H9 (cell line): ENCODE results near the gene TEAD1. TPM values are rescaled to one million over a fixed set of nuclear protein-coding genes. Genes with fewer than 3 reads are reported as not detected.

Experiments used
- DNase-seq: peaks from one replicate; pipeline ENCODE4 v3.0.0-alpha.2; 2017
- H2AFZ ChIP-seq: one replicate; pipeline ENCODE4 v1.6.1; 2013; ENCODE audit warnings: mild to moderate bottlenecking, low read length, control low read depth, moderate library complexity
- H2AK5ac ChIP-seq: 2 replicates; pipeline ENCODE4 v1.6.1; 2013; ENCODE audit warnings: low read length, control low read depth, mixed read lengths; ENCODE audit not compliant: insufficient read length
- H2BK120ac ChIP-seq: one replicate; pipeline ENCODE4 v1.6.1; 2013; ENCODE audit warnings: low read depth, mild to moderate bottlenecking, low read length, control low read depth, inconsistent platforms; ENCODE audit not compliant: poor library complexity, severe bottlenecking
- H2BK12ac ChIP-seq: 2 replicates; pipeline ENCODE4 v1.6.1; 2013; ENCODE audit warnings: low read length, control low read depth, mixed read lengths, low read depth; ENCODE audit not compliant: insufficient read length
- H2BK15ac ChIP-seq: 2 replicates; pipeline ENCODE4 v1.6.1; 2013; ENCODE audit warnings: low read depth, low read length, control low read depth
- H2BK20ac ChIP-seq: one replicate; pipeline ENCODE4 v1.6.1; 2013; ENCODE audit warnings: low read depth, mild to moderate bottlenecking, low read length, control low read depth, inconsistent platforms; ENCODE audit not compliant: poor library complexity, severe bottlenecking
- H2BK5ac ChIP-seq: 2 replicates; pipeline ENCODE4 v1.6.1; 2013; ENCODE audit warnings: low read length, control low read depth, mixed read lengths; ENCODE audit not compliant: insufficient read length
- H3K14ac ChIP-seq: 2 replicates; pipeline ENCODE4 v1.6.1; 2013; ENCODE audit warnings: low read length, control low read depth; ENCODE audit not compliant: insufficient read depth
- H3K18ac ChIP-seq: 2 replicates; pipeline ENCODE4 v1.6.1; 2013; ENCODE audit warnings: low read depth, mild to moderate bottlenecking, mixed read lengths, low read length, control low read depth; ENCODE audit not compliant: insufficient read length
- H3K23ac ChIP-seq: 2 replicates; pipeline ENCODE4 v1.6.1; 2013; ENCODE audit warnings: low read length, control low read depth, mixed read lengths, low read depth; ENCODE audit not compliant: insufficient read length
- H3K23me2 ChIP-seq: 2 replicates; pipeline ENCODE4 v1.6.1; 2013; ENCODE audit warnings: low read depth, mild to moderate bottlenecking, mixed read lengths, low read length, control low read depth; ENCODE audit not compliant: insufficient read length, poor library complexity, severe bottlenecking
- H3K27ac ChIP-seq: 2 replicates; pipeline ENCODE4 v1.5.1; 2013; ENCODE audit warnings: low read length, control low read depth, mixed read lengths, low read depth; ENCODE audit not compliant: insufficient read length
- H3K27me3 ChIP-seq: 2 replicates; pipeline ENCODE4 v1.6.1; 2013; ENCODE audit warnings: low read length, control low read depth, inconsistent platforms; ENCODE audit not compliant: insufficient read depth
- H3K4ac ChIP-seq: 2 replicates; pipeline ENCODE4 v1.6.1; 2013; ENCODE audit warnings: low read depth, mild to moderate bottlenecking, control low read depth, inconsistent platforms, low read length, moderate library complexity
- H3K4me1 ChIP-seq: 2 replicates; pipeline ENCODE4 v1.6.1; 2013; ENCODE audit warnings: low read length, control low read depth, inconsistent platforms; ENCODE audit not compliant: insufficient read depth
- H3K4me2 ChIP-seq: 2 replicates; pipeline ENCODE4 v1.6.1; 2013; ENCODE audit warnings: low read length, control low read depth, mixed read lengths; ENCODE audit not compliant: insufficient read length, insufficient read depth
- H3K56ac ChIP-seq: 2 replicates; pipeline ENCODE4 v1.6.1; 2013; ENCODE audit warnings: low read depth, mild to moderate bottlenecking, mixed read lengths, low read length, control low read depth; ENCODE audit not compliant: insufficient read length
- H3K79me1 ChIP-seq: 2 replicates; pipeline ENCODE4 v1.6.1; 2013; ENCODE audit warnings: low read depth, mild to moderate bottlenecking, moderate library complexity, low read length, control low read depth, inconsistent platforms; ENCODE audit not compliant: insufficient read depth, poor library complexity, severe bottlenecking
- H3K79me2 ChIP-seq: 2 replicates; pipeline ENCODE4 v1.6.1; 2013; ENCODE audit warnings: low read length, control low read depth, inconsistent platforms; ENCODE audit not compliant: insufficient read depth
- H3K9ac ChIP-seq: 2 replicates; pipeline ENCODE4 v1.6.1; 2013; ENCODE audit warnings: low read length, control low read depth, mixed read lengths; ENCODE audit not compliant: insufficient read length; ENCODE audit errors: extremely low read depth
- H3K9me3 ChIP-seq: one replicate; pipeline ENCODE4 v1.6.1; 2013; ENCODE audit warnings: low read depth, low read length, inconsistent platforms; ENCODE audit not compliant: control insufficient read depth
- H3T11ph ChIP-seq: one replicate; pipeline ENCODE4 v1.6.1; 2013; ENCODE audit warnings: mild to moderate bottlenecking, low read length, control low read depth, inconsistent platforms
- H4K20me1 ChIP-seq: one replicate; pipeline ENCODE4 v1.6.1; 2013; ENCODE audit not compliant: control insufficient read depth, insufficient read length, insufficient read depth
- H4K5ac ChIP-seq: 2 replicates; pipeline ENCODE4 v1.6.1; 2013; ENCODE audit warnings: low read depth, mild to moderate bottlenecking, mixed read lengths, low read length, control low read depth; ENCODE audit not compliant: insufficient read length
- H4K8ac ChIP-seq: replicated peaks from 2 replicates; pipeline ENCODE4 v1.6.1; 2013; ENCODE audit warnings: low read length, control low read depth, mixed read lengths, low read depth; ENCODE audit not compliant: insufficient read length
- H4K91ac ChIP-seq: 2 replicates; pipeline ENCODE4 v1.6.1; 2013; ENCODE audit warnings: low read depth, mild to moderate bottlenecking, moderate library complexity, mixed read lengths, low read length, control low read depth; ENCODE audit not compliant: insufficient read length
- H3K27ac Mint-ChIP-seq, 3 experiments: 2 replicates in 2 of 3; 3 replicates in 1 of 3; pipeline ENCODE4 v1.8.0; 2020 to 2021; ENCODE audit warnings: mixed read lengths in 3 of 3, mild to moderate bottlenecking in 1 of 3, moderate library complexity in 1 of 3
- H3K27me3 Mint-ChIP-seq: 2 replicates; pipeline ENCODE4 v1.8.0; 2021; ENCODE audit warnings: low read depth, mild to moderate bottlenecking, moderate library complexity, mixed read lengths
- H3K36me3 Mint-ChIP-seq, 3 experiments: 2 replicates in 2 of 3; 3 replicates in 1 of 3; pipeline ENCODE4 v1.8.0; 2020 to 2021; ENCODE audit warnings: low read depth in 3 of 3, mixed read lengths in 3 of 3; ENCODE audit not compliant: insufficient read depth in 1 of 3
- H3K4me1 Mint-ChIP-seq, 2 experiments: 2 replicates each; pipeline ENCODE4 v1.8.0; 2020; ENCODE audit warnings: mixed read lengths in 2 of 2
- H3K4me3 Mint-ChIP-seq, 2 experiments: 2 replicates in 1 of 2; 3 replicates in 1 of 2; pipeline ENCODE4 v1.8.0; 2020 to 2021; ENCODE audit warnings: mild to moderate bottlenecking in 2 of 2, mixed read lengths in 2 of 2, moderate library complexity in 1 of 2
- H3K9me3 Mint-ChIP-seq, 2 experiments: 2 replicates in 1 of 2; 3 replicates in 1 of 2; pipeline ENCODE4 v1.8.0; 2020; ENCODE audit warnings: mild to moderate bottlenecking in 2 of 2, mixed read lengths in 2 of 2, moderate library complexity in 1 of 2
- CTCF ChIP-seq: fragments of 200-600 bp; sonication (generic); conservative IDR thresholded peaks from 3 replicates; pipeline ENCODE4 v1.8.0; 2021; ENCODE audit warnings: antibody characterized with exemption, mild to moderate bottlenecking
- WGBS: extraction: QIAGEN DNeasy Blood & Tissue Kit; methylation state at CpG from one replicate; pipeline ENCODE4 v1.1.7; 2013; ENCODE audit warnings: missing lambda C conversion rate, low lambda C conversion rate, mixed read lengths; ENCODE audit not compliant: insufficient read length; ENCODE audit errors: extremely low coverage; 5-methylcytosine and 5-hydroxymethylcytosine counted together
- total RNA-seq: library from RNA; stranded (reverse); gene quantifications from 2 replicates; pipeline ENCODE4 v1.2.1, GENCODE V29; 2021

TEAD1 gene
- total RNA-seq, 1 experiment from 2014 or later = 75.1 TPM

DNA sequence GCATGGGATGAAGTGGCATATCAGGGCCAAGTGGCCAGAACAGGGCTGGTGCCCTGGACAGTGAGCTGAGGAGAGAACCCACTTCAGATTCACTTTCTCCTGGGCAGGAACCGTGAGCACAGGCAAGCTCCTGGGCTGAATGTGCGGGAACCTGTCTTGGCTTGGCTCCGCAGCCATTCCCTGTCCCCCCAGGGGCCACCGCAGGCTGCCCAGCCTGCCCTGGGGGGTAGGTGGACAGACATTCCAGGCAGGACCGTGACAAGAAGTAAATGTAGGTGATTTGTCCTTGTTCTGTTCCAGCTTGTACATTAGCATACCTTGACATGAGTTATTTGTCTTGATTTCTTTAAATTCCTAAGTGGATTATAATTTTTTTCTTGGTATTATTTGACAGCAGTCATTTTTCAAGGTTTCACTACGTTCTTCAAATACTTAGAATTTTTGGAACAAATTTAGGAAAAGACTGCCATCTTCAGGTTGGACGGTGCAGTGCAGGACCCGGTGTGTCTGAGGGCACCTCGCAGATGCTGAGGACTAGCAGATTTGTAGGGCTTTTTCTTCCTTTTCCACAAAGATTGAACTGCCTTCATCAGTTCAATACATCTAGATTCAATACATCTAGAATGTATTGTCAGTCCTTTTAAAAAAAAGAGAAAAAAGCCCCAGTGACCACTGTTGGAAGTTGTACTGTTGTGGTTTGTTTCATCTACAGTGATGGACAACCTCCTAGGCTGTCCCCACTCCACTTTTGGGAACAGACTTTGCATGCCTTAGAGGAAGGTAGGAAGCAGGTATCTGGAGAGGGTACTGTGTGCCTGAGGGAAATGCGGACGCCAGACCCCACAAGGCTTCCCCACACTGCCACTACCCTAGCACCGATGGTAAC lies 219.8 kb downstream of the TEAD1 start:
- Histone ChIP-seq H3K4me1 (0 out of 2 replicates have a peak, but pooled peaks cover 5% of the 10 kb centered on the region), H3K9ac (no peak overlapping the region), H2BK120ac (no peak overlapping the region), H3K56ac (no peak overlapping the region), H4K5ac (no peak overlapping the region), H3T11ph (no peak overlapping the region), H3K23ac (no peak overlapping the region), H4K91ac (no peak overlapping the region), H2AFZ (no peak overlapping the region), H3K23me2 (no peaks in the 10 kb centered on the region), H3K18ac (no peak overlapping the region), H3K4ac (no peak overlapping the region), H2BK20ac (no peak overlapping the region), H2BK15ac (no peak overlapping the region), H4K8ac (no peak overlapping the region), H2BK5ac (no peak overlapping the region), H3K14ac (no peak overlapping the region), H3K27ac (no peak overlapping the region), H3K4me2 (no peak overlapping the region), H2BK12ac (no peak overlapping the region), H4K20me1 (no peaks in the 10 kb centered on the region), H3K79me2 (no peaks in the 10 kb centered on the region), H3K9me3 (no peaks in the 10 kb centered on the region), H3K27me3 (no peaks in the 10 kb centered on the region), H2AK5ac (no peak overlapping the region), H3K79me1 (no peaks in the 10 kb centered on the region)
- no CpG with 5 or more reads among the region's 12 CpGs for WGBS
- Mint-ChIP-seq H3K4me1 (peaks cover 29 to 33% of the 10 kb centered on the region in 2 experiments), H3K36me3 (peaks cover 25 to 26% (median 25%) of the 10 kb centered on the region in 3 experiments; a peak in 6 of 7 replicates), H3K27ac (peak overlapping the region; percentile 56 to 96 (median 77); a peak in 6 of 7 replicates), H3K9me3 (no peaks in the 10 kb centered on the region), H3K4me3 (no peak overlapping the region), H3K27me3 (no peaks in the 10 kb centered on the region; the same call in 1 of the 2 replicates)
- peak; percentile 93 for TF ChIP-seq CTCF
- peak; percentile 57 for DNase-seq
